Measurements from ENCODE around the gene CCNY. TPM values are rescaled to one million over a fixed set of nuclear protein-coding genes. Genes with fewer than 3 reads are reported as not detected.

Gene CCNY
- total RNA-seq, 1 experiment from 2014 or later = 62.2 TPM

DNA sequence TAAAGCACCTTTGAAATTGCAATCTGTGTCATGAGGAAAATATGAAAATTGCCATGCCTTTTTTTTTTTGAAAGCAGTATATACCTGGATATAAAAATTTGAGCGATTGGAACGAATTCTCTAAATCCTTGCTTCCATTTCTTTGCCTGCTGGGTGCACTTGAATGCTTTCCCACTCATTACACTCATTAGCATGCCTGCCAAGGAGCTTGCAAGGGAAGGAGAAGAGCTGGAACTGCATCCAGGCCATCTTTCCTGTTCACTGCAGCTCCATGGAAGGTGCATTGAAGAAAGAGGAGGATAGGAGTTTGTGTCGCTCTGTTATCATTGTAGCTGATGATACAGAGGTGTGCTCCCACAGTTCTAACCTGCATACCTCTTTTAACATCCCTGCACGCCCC is 166.4 kb downstream of the CCNY start:
- H3K27me3 ChIP-seq (ENCODE audit: insufficient read depth, low read length) = no peaks in the 10 kb centered on the region
- CTCF ChIA-PET = no interaction called here
- RAD21 ChIA-PET (ENCODE audit: low non-redundant PET in 1 of 2, low total read pairs in 2 of 2, uncharacterized antibody in 2 of 2, unreplicated experiment in 2 of 2) = no interaction called here
- H3K36me3 ChIP-seq (ENCODE audit: control insufficient read depth in 1 of 2, insufficient read depth in 2 of 2, low read length in 2 of 2) = no peaks in the 10 kb centered on the region
- no peak for DNase-seq (ENCODE audit: low read depth, low spot score)
- no peaks in the 10 kb centered on the region for H3K4me1 ChIP-seq (ENCODE audit: control insufficient read depth in 1 of 2, insufficient read depth in 2 of 2, low read length in 2 of 2)
- H3K9ac ChIP-seq (ENCODE audit: low read length) = no peak overlapping the region
- ATAC-seq = no peak
- H2AFZ ChIP-seq (ENCODE audit: low read depth, low read length, poor library complexity, severe bottlenecking) = no peak overlapping the region
- TF ChIP-seq FOSL1 (IDR thresholded peaks at IDR 0.05; ENCODE audit: low read depth) (no peak), EGR1 (IDR thresholded peaks at IDR 0.05; ENCODE audit: low read depth) (no peak), EZH2 (IDR thresholded peaks at IDR 0.05) (no peak), SRF (IDR thresholded peaks at IDR 0.05; ENCODE audit: low read depth) (no peak), CBX3 (IDR thresholded peaks at IDR 0.05; ENCODE audit: low read depth) (no peak), EZH2phosphoT487 (IDR thresholded peaks at IDR 0.05; ENCODE audit: borderline replicate concordance) (no peak), TCF7L2 (IDR thresholded peaks at IDR 0.05; ENCODE audit: borderline replicate concordance, extremely low read depth, insufficient read depth, insufficient read length) (no peak), ZNF274 (IDR thresholded peaks at IDR 0.05; ENCODE audit: low read depth, low read length) (no peak)
- TF ChIP-seq, protein P1, sequence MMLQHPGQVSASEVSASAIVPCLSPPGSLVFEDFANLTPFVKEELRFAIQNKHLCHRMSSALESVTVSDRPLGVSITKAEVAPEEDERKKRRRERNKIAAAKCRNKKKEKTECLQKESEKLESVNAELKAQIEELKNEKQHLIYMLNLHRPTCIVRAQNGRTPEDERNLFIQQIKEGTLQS (IDR thresholded peaks at IDR 0.05) = no peak
- intact Hi-C loops (cut with micrococcal nuclease) = no loop called here
- peaks cover 20% of the 10 kb centered on the region for H3K79me2 ChIP-seq (ENCODE audit: insufficient read depth, low read length)
- H3K27ac ChIP-seq (ENCODE audit: low read depth, low read length) = no peak overlapping the region
- no peaks in the 10 kb centered on the region for H4K20me1 ChIP-seq (ENCODE audit: insufficient read depth)
- H3K4me2 ChIP-seq (ENCODE audit: low read length) = no peak overlapping the region
- no peaks in the 10 kb centered on the region for H3K9me2 ChIP-seq (ENCODE audit: insufficient read depth)
- POLR2A ChIA-PET = no interaction called here
- BruUV-seq (replicated peaks) = no TSS peak
- H3K4me3 ChIP-seq (replicated peaks in 1 of 2; ENCODE audit: low read depth in 1 of 2, low read length in 2 of 2) = no peak overlapping the region
- no peaks in the 10 kb centered on the region for H3K9me3 ChIP-seq (ENCODE audit: control insufficient read depth in 1 of 2, insufficient read depth in 1 of 2, low read depth in 1 of 2, low read length in 2 of 2)

- H2AFZ ChIP-seq (ENCODE audit: low read depth, low read length, poor library complexity, severe bottlenecking) = no peak overlapping the region
- ATAC-seq (no peak), DNase-seq (ENCODE audit: low read depth, low spot score) (no peak)
- no peaks in the 10 kb centered on the region for H4K20me1 ChIP-seq (ENCODE audit: insufficient read depth)
- no peak overlapping the region for H3K27ac ChIP-seq (ENCODE audit: low read depth, low read length)
- CTCF ChIA-PET = no interaction called here
- H3K4me1 ChIP-seq (ENCODE audit: control insufficient read depth in 1 of 2, insufficient read depth in 2 of 2, low read length in 2 of 2) = no peaks in the 10 kb centered on the region
- intact Hi-C loops (cut with micrococcal nuclease) = no loop called here
- no peak overlapping the region for H3K9ac ChIP-seq (ENCODE audit: low read length)
- no peaks in the 10 kb centered on the region for H3K9me2 ChIP-seq (ENCODE audit: insufficient read depth)
- no TSS peak for BruUV-seq (replicated peaks)
- RAD21 ChIA-PET (ENCODE audit: low non-redundant PET in 1 of 2, low total read pairs in 2 of 2, uncharacterized antibody in 2 of 2, unreplicated experiment in 2 of 2) = no interaction called here
- H3K36me3 ChIP-seq (ENCODE audit: control insufficient read depth in 1 of 2, insufficient read depth in 2 of 2, low read length in 2 of 2) = no peaks in the 10 kb centered on the region
- H3K4me3 ChIP-seq (replicated peaks in 1 of 2; ENCODE audit: low read depth in 1 of 2, low read length in 2 of 2) = no peak overlapping the region
- no peaks in the 10 kb centered on the region for H3K9me3 ChIP-seq (ENCODE audit: control insufficient read depth in 1 of 2, insufficient read depth in 1 of 2, low read depth in 1 of 2, low read length in 2 of 2)
- H3K79me2 ChIP-seq (ENCODE audit: insufficient read depth, low read length) = peaks cover 20% of the 10 kb centered on the region
- H3K27me3 ChIP-seq (ENCODE audit: insufficient read depth, low read length) = no peaks in the 10 kb centered on the region
- POLR2A ChIA-PET = no interaction called here
- no peak overlapping the region for H3K4me2 ChIP-seq (ENCODE audit: low read length)
- TF ChIP-seq, protein P2, sequence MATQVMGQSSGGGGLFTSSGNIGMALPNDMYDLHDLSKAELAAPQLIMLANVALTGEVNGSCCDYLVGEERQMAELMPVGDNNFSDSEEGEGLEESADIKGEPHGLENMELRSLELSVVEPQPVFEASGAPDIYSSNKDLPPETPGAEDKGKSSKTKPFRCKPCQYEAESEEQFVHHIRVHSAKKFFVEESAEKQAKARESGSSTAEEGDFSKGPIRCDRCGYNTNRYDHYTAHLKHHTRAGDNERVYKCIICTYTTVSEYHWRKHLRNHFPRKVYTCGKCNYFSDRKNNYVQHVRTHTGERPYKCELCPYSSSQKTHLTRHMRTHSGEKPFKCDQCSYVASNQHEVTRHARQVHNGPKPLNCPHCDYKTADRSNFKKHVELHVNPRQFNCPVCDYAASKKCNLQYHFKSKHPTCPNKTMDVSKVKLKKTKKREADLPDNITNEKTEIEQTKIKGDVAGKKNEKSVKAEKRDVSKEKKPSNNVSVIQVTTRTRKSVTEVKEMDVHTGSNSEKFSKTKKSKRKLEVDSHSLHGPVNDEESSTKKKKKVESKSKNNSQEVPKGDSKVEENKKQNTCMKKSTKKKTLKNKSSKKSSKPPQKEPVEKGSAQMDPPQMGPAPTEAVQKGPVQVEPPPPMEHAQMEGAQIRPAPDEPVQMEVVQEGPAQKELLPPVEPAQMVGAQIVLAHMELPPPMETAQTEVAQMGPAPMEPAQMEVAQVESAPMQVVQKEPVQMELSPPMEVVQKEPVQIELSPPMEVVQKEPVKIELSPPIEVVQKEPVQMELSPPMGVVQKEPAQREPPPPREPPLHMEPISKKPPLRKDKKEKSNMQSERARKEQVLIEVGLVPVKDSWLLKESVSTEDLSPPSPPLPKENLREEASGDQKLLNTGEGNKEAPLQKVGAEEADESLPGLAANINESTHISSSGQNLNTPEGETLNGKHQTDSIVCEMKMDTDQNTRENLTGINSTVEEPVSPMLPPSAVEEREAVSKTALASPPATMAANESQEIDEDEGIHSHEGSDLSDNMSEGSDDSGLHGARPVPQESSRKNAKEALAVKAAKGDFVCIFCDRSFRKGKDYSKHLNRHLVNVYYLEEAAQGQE (IDR thresholded peaks at IDR 0.05; ENCODE audit: low read depth) = no peak
- no peak for TF ChIP-seq EGR1 (IDR thresholded peaks at IDR 0.05; ENCODE audit: low read depth)
- TF ChIP-seq SP1 (IDR thresholded peaks at IDR 0.05; ENCODE audit: low read depth) = no peak
- no peak for TF ChIP-seq SIN3A (IDR thresholded peaks at IDR 0.05; ENCODE audit: low read depth)
- TF ChIP-seq ZNF274 (IDR thresholded peaks at IDR 0.05; ENCODE audit: low read depth, low read length) = no peak
- no peak for TF ChIP-seq SRF (IDR thresholded peaks at IDR 0.05; ENCODE audit: low read depth)
- TF ChIP-seq ELF1 (IDR thresholded peaks at IDR 0.05; ENCODE audit: borderline replicate concordance, low read depth) = no peak
- no peak for TF ChIP-seq TCF7L2 (IDR thresholded peaks at IDR 0.05; ENCODE audit: borderline replicate concordance, extremely low read depth, insufficient read depth, insufficient read length)
- no peak for TF ChIP-seq YY1 (IDR thresholded peaks at IDR 0.05; ENCODE audit: extremely low read depth, insufficient replicate concordance, low read depth, low read length)
- TF ChIP-seq, protein P3, sequence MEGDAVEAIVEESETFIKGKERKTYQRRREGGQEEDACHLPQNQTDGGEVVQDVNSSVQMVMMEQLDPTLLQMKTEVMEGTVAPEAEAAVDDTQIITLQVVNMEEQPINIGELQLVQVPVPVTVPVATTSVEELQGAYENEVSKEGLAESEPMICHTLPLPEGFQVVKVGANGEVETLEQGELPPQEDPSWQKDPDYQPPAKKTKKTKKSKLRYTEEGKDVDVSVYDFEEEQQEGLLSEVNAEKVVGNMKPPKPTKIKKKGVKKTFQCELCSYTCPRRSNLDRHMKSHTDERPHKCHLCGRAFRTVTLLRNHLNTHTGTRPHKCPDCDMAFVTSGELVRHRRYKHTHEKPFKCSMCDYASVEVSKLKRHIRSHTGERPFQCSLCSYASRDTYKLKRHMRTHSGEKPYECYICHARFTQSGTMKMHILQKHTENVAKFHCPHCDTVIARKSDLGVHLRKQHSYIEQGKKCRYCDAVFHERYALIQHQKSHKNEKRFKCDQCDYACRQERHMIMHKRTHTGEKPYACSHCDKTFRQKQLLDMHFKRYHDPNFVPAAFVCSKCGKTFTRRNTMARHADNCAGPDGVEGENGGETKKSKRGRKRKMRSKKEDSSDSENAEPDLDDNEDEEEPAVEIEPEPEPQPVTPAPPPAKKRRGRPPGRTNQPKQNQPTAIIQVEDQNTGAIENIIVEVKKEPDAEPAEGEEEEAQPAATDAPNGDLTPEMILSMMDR (IDR thresholded peaks at IDR 0.05 in 2 of 3, conservative IDR thresholded peaks at IDR 0.05 in 1 of 3; ENCODE audit: borderline replicate concordance in 1 of 3, insufficient read depth in 1 of 3, low read depth in 2 of 3, low read length in 2 of 3) = no peak
- TF ChIP-seq EZH2 (IDR thresholded peaks at IDR 0.05) = no peak
- TF ChIP-seq CBX3 (IDR thresholded peaks at IDR 0.05; ENCODE audit: low read depth) = no peak
- TF ChIP-seq RAD21 (IDR thresholded peaks at IDR 0.05; ENCODE audit: low read depth) = no peak
- no peak for TF ChIP-seq FOSL1 (IDR thresholded peaks at IDR 0.05; ENCODE audit: low read depth)
These were observed 167.3 kb downstream of the CCNY start for GRCh38 chr10:35503578-35503977.

Data from HCT116 (cell line).